HL-60/S4 treated with retinoic acid at 250 ng/mL for 4 days and 3 days (cell line): ENCODE results near the gene USP6.
"Not testable (repeated sequence)": the region's sequence is repeated elsewhere in the genome, so short reads cannot be mapped to it uniquely, and the experiment has no call there.

Experiments
- in situ Hi-C: fragments of 300-500 bp; cut with MboI; formaldehyde crosslinking; loops from 2 replicates; pipeline ENCODE4 v1.7.0; 2022; ENCODE audit warnings: low sequenced_read_pairs

The USP6 gene

GRCh38 chr17:5121186-5121841 is 5.5 kb downstream of the USP6 start:
- in situ Hi-C loops, result no loop called here

GRCh38 chr17:5122056-5122455 is 6.2 kb downstream of the USP6 start:
- in situ Hi-C loops, result not testable (repeated sequence)

- in situ Hi-C loops, result no loop called here
Measured at GRCh38 chr17:5122586-5123342, 6.9 kb downstream of the USP6 start.

- in situ Hi-C loops, result no loop called here
Measured at GRCh38 chr17:5123343-5124124, 7.7 kb downstream of the USP6 start.

- in situ Hi-C loops, result not testable (repeated sequence)
Measured at GRCh38 chr17:5124125-5124760, 8.4 kb downstream of the USP6 start.

- in situ Hi-C loops, result not testable (repeated sequence)
Measured at GRCh38 chr17:5124896-5125295, 9.1 kb downstream of the USP6 start.

- in situ Hi-C loops, result no loop called here
Measured at GRCh38 chr17:5126719-5127488, 11.1 kb downstream of the USP6 start.

GRCh38 chr17:5127910-5128309 is 12.1 kb downstream of the USP6 start:
- in situ Hi-C loops, result no loop called here

- in situ Hi-C loops, result not testable (repeated sequence)
Measured at GRCh38 chr17:5128387-5128786, 12.6 kb downstream of the USP6 start.

- in situ Hi-C loops, result no loop called here
Measured at GRCh38 chr17:5128905-5129535, 13.2 kb downstream of the USP6 start.

- in situ Hi-C loops, result not testable (repeated sequence)
Measured at GRCh38 chr17:5129770-5130169, 13.9 kb downstream of the USP6 start.

- in situ Hi-C loops, result not testable (repeated sequence)
Measured at GRCh38 chr17:5130261-5130660, 14.4 kb downstream of the USP6 start.

- in situ Hi-C loops, result not testable (repeated sequence)
Measured at GRCh38 chr17:5130687-5131086, 14.9 kb downstream of the USP6 start.

GRCh38 chr17:5131146-5131715 is 15.4 kb downstream of the USP6 start:
- in situ Hi-C loops, result no loop called here

GRCh38 chr17:5131799-5132502 is 16.1 kb downstream of the USP6 start:
- in situ Hi-C loops, result not testable (repeated sequence)

- in situ Hi-C loops, result not testable (repeated sequence)
Measured at GRCh38 chr17:5132503-5133225, 16.8 kb downstream of the USP6 start.

- in situ Hi-C loops, result no loop called here
Measured at GRCh38 chr17:5133311-5133710, 17.5 kb downstream of the USP6 start.

GRCh38 chr17:5133961-5134360 is 18.1 kb downstream of the USP6 start:
- in situ Hi-C loops, result not testable (repeated sequence)
